ENCODE measurements around the gene ANKRD28. TPM values are rescaled to one million over a fixed set of nuclear protein-coding genes. Genes with fewer than 3 reads are reported as not detected.

ANKRD28 gene
- polyA plus RNA-seq, 1 experiment, result 50.9 TPM

- TF ChIP-seq, protein P1, sequence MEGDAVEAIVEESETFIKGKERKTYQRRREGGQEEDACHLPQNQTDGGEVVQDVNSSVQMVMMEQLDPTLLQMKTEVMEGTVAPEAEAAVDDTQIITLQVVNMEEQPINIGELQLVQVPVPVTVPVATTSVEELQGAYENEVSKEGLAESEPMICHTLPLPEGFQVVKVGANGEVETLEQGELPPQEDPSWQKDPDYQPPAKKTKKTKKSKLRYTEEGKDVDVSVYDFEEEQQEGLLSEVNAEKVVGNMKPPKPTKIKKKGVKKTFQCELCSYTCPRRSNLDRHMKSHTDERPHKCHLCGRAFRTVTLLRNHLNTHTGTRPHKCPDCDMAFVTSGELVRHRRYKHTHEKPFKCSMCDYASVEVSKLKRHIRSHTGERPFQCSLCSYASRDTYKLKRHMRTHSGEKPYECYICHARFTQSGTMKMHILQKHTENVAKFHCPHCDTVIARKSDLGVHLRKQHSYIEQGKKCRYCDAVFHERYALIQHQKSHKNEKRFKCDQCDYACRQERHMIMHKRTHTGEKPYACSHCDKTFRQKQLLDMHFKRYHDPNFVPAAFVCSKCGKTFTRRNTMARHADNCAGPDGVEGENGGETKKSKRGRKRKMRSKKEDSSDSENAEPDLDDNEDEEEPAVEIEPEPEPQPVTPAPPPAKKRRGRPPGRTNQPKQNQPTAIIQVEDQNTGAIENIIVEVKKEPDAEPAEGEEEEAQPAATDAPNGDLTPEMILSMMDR (IDR thresholded peaks at IDR 0.05; ENCODE audit: insufficient read depth, low read depth, low read length), result no peak
- CTCF ChIA-PET, result interaction anchor here (1.0 kb wide), 1 partner anchor 28 kb away, joined by 3 read pairs; no protein-coding TSS in a partner anchor
- Histone ChIP-seq H3K27me3 (ENCODE audit: control insufficient read depth, insufficient read depth, low read length) (no peaks in the 10 kb centered on the region), H3K36me3 (ENCODE audit: control insufficient read depth, insufficient read depth, low read length) (peaks cover 4% of the 10 kb centered on the region; the same call in 1 of the 2 replicates), H3K4me3 (ENCODE audit: low read depth, low read length) (no peak overlapping the region)
- no peak for DNase-seq (ENCODE audit: low read depth)
- POLR2A ChIA-PET, result no interaction called here
Observed at GRCh38 chr3:15731024-15731423, 66.8 kb downstream of the ANKRD28 start.

- ChIA-PET CTCF (no interaction called here), POLR2A (no interaction called here)
- H3K4me3 ChIP-seq (ENCODE audit: low read depth, low read length), result no peak overlapping the region
- H3K27me3 ChIP-seq (ENCODE audit: control insufficient read depth, insufficient read depth, low read length), result no peaks in the 10 kb centered on the region
- peaks cover 4% of the 10 kb centered on the region; the same call in 1 of the 2 replicates for H3K36me3 ChIP-seq (ENCODE audit: control insufficient read depth, insufficient read depth, low read length)
- no peak for DNase-seq (ENCODE audit: low read depth)
- TF ChIP-seq, protein P1 (IDR thresholded peaks at IDR 0.05; ENCODE audit: insufficient read depth, low read depth, low read length), result no peak
Observed at GRCh38 chr3:15728766-15729165, 69.0 kb downstream of the ANKRD28 start.

DNA sequence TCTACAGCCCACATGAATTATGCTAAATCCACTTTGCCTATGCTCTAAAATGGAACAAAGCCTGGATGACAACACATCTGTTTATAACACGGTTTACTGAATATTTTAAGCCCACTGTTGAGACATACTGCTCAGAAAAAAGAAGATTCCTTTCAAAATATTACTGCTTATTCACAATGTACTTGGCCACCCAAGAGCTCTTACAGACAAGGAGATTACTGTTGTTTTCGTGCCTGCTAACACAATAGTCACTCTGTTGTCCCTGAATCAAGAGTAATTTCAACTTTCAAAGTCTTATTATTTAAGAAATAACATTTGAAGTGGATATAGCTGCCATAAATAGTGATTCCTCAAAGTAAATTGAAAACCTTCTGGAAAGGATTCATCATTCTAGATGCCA lies 70.9 kb downstream of the ANKRD28 start:
- ChIA-PET POLR2A (no interaction called here), CTCF (no interaction called here)
- H3K36me3 ChIP-seq (ENCODE audit: control insufficient read depth, insufficient read depth, low read length), result peaks cover 3% of the 10 kb centered on the region

DNA sequence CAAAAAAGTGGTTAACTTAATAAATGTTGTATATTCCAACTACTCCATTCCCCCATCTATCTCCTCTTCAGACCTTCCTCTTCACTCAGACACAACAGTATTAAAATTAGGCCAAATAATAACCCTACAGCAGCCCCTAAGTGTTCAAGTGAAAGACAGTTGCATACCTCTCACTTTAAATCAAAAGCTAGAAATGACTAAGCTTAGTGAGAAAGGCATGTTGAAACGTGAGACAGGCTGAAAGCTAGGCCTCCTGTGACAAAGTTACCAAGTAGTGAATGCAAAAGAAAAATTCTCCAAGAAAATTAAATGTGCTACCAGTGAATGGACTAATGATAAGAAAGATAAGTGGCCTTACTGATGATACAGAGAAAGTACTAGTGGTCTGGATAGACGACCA lies 71.7 kb downstream of the ANKRD28 start:
- CTCF ChIA-PET, result interaction anchor here (0.7 kb wide), 1 partner anchor 86 kb away, joined by 3 read pairs; no protein-coding TSS in a partner anchor
- POLR2A ChIA-PET, result no interaction called here
- Histone ChIP-seq H3K4me3 (ENCODE audit: low read depth, low read length) (no peak overlapping the region), H3K36me3 (ENCODE audit: control insufficient read depth, insufficient read depth, low read length) (peaks cover 5% of the 10 kb centered on the region), H3K27me3 (ENCODE audit: control insufficient read depth, insufficient read depth, low read length) (no peaks in the 10 kb centered on the region)
- DNase-seq (ENCODE audit: low read depth), result no peak
- TF ChIP-seq, protein P1 (IDR thresholded peaks at IDR 0.05; ENCODE audit: insufficient read depth, low read depth, low read length), result no peak

More for the DNA sequence above, 70.9 kb downstream of the ANKRD28 start:
- no peak overlapping the region for H3K4me3 ChIP-seq (ENCODE audit: low read depth, low read length)
- no peak for DNase-seq (ENCODE audit: low read depth)
- H3K27me3 ChIP-seq (ENCODE audit: control insufficient read depth, insufficient read depth, low read length), result no peaks in the 10 kb centered on the region
- TF ChIP-seq, protein P1 (IDR thresholded peaks at IDR 0.05; ENCODE audit: insufficient read depth, low read depth, low read length), result no peak

- POLR2A ChIA-PET, result no interaction called here
- no peaks in the 10 kb centered on the region for H3K27me3 ChIP-seq (ENCODE audit: control insufficient read depth, insufficient read depth, low read length)
- H3K4me3 ChIP-seq (ENCODE audit: low read depth, low read length), result no peak overlapping the region
- H3K36me3 ChIP-seq (ENCODE audit: control insufficient read depth, insufficient read depth, low read length), result peaks cover 5% of the 10 kb centered on the region
- DNase-seq (ENCODE audit: low read depth), result no peak
- CTCF ChIA-PET, result interaction anchor here (1.9 kb wide), 1 partner anchor 94 kb away, joined by 5 read pairs; no protein-coding TSS in a partner anchor
- TF ChIP-seq, protein P1 (IDR thresholded peaks at IDR 0.05; ENCODE audit: insufficient read depth, low read depth, low read length), result no peak
Observed at GRCh38 chr3:15724446-15724845, 73.3 kb downstream of the ANKRD28 start.
